Suprapubic skin (tissue), 4 donors: ENCODE data around the gene NFATC2. TPM values are rescaled to one million over a fixed set of nuclear protein-coding genes. Genes with fewer than 3 reads are reported as not detected.

ENCODE experiments used
- DNase-seq, 2 donors: peaks; one replicate each; pipeline ENCODE4 v3.0.0-alpha.2; 2019; ENCODE audit warnings: low spot score in 2 of 2
- H3K27ac ChIP-seq: fragments of 200-600 bp; sonication (generic); one replicate; pipeline ENCODE4 v1.5.1; 2019
- H3K27me3 ChIP-seq: fragments of 200-600 bp; sonication (generic); one replicate; pipeline ENCODE4 v1.5.1; 2019
- H3K36me3 ChIP-seq: fragments of 200-600 bp; sonication (generic); one replicate; pipeline ENCODE4 v1.5.1; 2019
- H3K4me1 ChIP-seq: fragments of 200-600 bp; sonication (generic); one replicate; pipeline ENCODE4 v1.5.1; 2019
- H3K4me3 ChIP-seq: fragments of 200-600 bp; sonication (generic); one replicate; pipeline ENCODE4 v1.5.1; 2019; ENCODE audit warnings: mild to moderate bottlenecking
- H3K9me3 ChIP-seq: fragments of 200-600 bp; sonication (generic); one replicate; pipeline ENCODE4 v1.5.1; 2019
- CTCF ChIP-seq, 2 donors: fragments of 200-600 bp in 1 of 2; fragments of 450-650 bp in 1 of 2; sonication (generic) in 1 of 2; IDR thresholded peaks; one replicate each; pipeline ENCODE4 v1.5.1; 2016 to 2019; ENCODE audit warnings: antibody characterized with exemption in 2 of 2, mild to moderate bottlenecking in 1 of 2, moderate library complexity in 1 of 2
- EP300 ChIP-seq: sonication (generic); formaldehyde crosslinking; IDR thresholded peaks from one replicate; pipeline ENCODE4 v1.6.1; 2017; ENCODE audit warnings: antibody characterized with exemption
- POLR2A ChIP-seq, 2 donors: fragments of 450-650 bp; IDR thresholded peaks; one replicate each; pipeline ENCODE4 v1.6.1; 2017; ENCODE audit warnings: antibody characterized with exemption in 2 of 2, mild to moderate bottlenecking in 2 of 2, moderate library complexity in 2 of 2
- POLR2AphosphoS5 ChIP-seq, 3 donors: sonication (generic); formaldehyde crosslinking; IDR thresholded peaks; one replicate each; pipeline ENCODE4 v1.6.1; 2017; ENCODE audit warnings: antibody characterized with exemption in 3 of 3
- whole genome bisulfite sequencing: methylation state at CpG from one replicate; pipeline ENCODE4 v1.1.5; 2018; 5-methylcytosine and 5-hydroxymethylcytosine counted together
- total RNA-seq, 4 donors: library from RNA; depleted of rRNA; stranded (reverse); fragments of >200 nt; gene quantifications; one replicate each; pipeline ENCODE4 v1.1.0, GENCODE V29; 2016

NFATC2 gene
- total RNA-seq, 4 donors from 2014 or later: 5.4 to 15.7 (median 8.4) TPM

- TF ChIP-seq CTCF (IDR thresholded peaks at IDR 0.05) (no peak), POLR2A (IDR thresholded peaks at IDR 0.05) (no peak), POLR2AphosphoS5 (IDR thresholded peaks at IDR 0.05) (no peak), EP300 (no peak)
- no peak for DNase-seq
- WGBS: 80% methylated on average over 17 of the region's 17 CpGs
- no peaks in the 10 kb centered on the region for H3K27me3 ChIP-seq
- H3K4me1 ChIP-seq: no peaks in the 10 kb centered on the region
- no peak overlapping the region for H3K27ac ChIP-seq
- H3K9me3 ChIP-seq: no peaks in the 10 kb centered on the region
- no peak overlapping the region for H3K4me3 ChIP-seq
- H3K36me3 ChIP-seq: no peaks in the 10 kb centered on the region
Observed at GRCh38 chr20:51354191-51354768, 188.2 kb downstream of the NFATC2 start.

GRCh38 chr20:51353491-51353890 lies 189.0 kb downstream of the NFATC2 start:
- no peak for DNase-seq
- 81% methylated on average over 4 of the region's 4 CpGs for WGBS
- Histone ChIP-seq H3K27ac (no peak overlapping the region), H3K4me3 (no peak overlapping the region), H3K4me1 (no peaks in the 10 kb centered on the region), H3K27me3 (no peaks in the 10 kb centered on the region), H3K36me3 (no peaks in the 10 kb centered on the region), H3K9me3 (no peaks in the 10 kb centered on the region)
- no peak for TF ChIP-seq POLR2A (IDR thresholded peaks at IDR 0.05)
- no peak for TF ChIP-seq POLR2AphosphoS5 (IDR thresholded peaks at IDR 0.05)
- no peak for TF ChIP-seq CTCF (IDR thresholded peaks at IDR 0.05)
- TF ChIP-seq EP300: no peak

GRCh38 chr20:51352791-51353190 lies 189.7 kb downstream of the NFATC2 start:
- TF ChIP-seq POLR2AphosphoS5 (IDR thresholded peaks at IDR 0.05) (no peak), CTCF (IDR thresholded peaks at IDR 0.05) (no peak), EP300 (no peak), POLR2A (IDR thresholded peaks at IDR 0.05) (no peak)
- Histone ChIP-seq H3K27me3 (no peaks in the 10 kb centered on the region), H3K27ac (no peak overlapping the region), H3K4me3 (no peak overlapping the region), H3K4me1 (no peaks in the 10 kb centered on the region), H3K36me3 (no peaks in the 10 kb centered on the region), H3K9me3 (no peaks in the 10 kb centered on the region)
- 94% methylated on average over 11 of the region's 11 CpGs for WGBS
- no peak for DNase-seq

GRCh38 chr20:51350941-51351631 lies 191.4 kb downstream of the NFATC2 start:
- peak in 1 of 2 donors; percentile 11 for DNase-seq
- TF ChIP-seq POLR2AphosphoS5 (IDR thresholded peaks at IDR 0.05) (no peak), CTCF (IDR thresholded peaks at IDR 0.05) (no peak), POLR2A (IDR thresholded peaks at IDR 0.05) (no peak), EP300 (no peak)
- WGBS: 77% methylated on average over 6 of the region's 6 CpGs
- H3K9me3 ChIP-seq: no peaks in the 10 kb centered on the region
- H3K27ac ChIP-seq: no peak overlapping the region
- H3K36me3 ChIP-seq: no peaks in the 10 kb centered on the region
- H3K27me3 ChIP-seq: no peaks in the 10 kb centered on the region
- H3K4me3 ChIP-seq: no peak overlapping the region
- H3K4me1 ChIP-seq: peaks cover 1% of the 10 kb centered on the region

GRCh38 chr20:51348876-51349275 lies 193.6 kb downstream of the NFATC2 start:
- H3K9me3 ChIP-seq: no peaks in the 10 kb centered on the region
- no peak overlapping the region for H3K27ac ChIP-seq
- H3K4me3 ChIP-seq: no peak overlapping the region
- DNase-seq: no peak
- H3K27me3 ChIP-seq: no peaks in the 10 kb centered on the region
- H3K36me3 ChIP-seq: no peaks in the 10 kb centered on the region
- no peak for TF ChIP-seq CTCF (IDR thresholded peaks at IDR 0.05)
- no peak for TF ChIP-seq POLR2AphosphoS5 (IDR thresholded peaks at IDR 0.05)
- no peak for TF ChIP-seq POLR2A (IDR thresholded peaks at IDR 0.05)
- no peak for TF ChIP-seq EP300
- H3K4me1 ChIP-seq: peaks cover 7% of the 10 kb centered on the region
- 86% methylated on average over 4 of the region's 4 CpGs for WGBS
